Measurements from ENCODE around the gene CTRB2. TPM values are rescaled to one million over a fixed set of nuclear protein-coding genes. Genes with fewer than 3 reads are reported as not detected.
"Not testable (repeated sequence)": the region's sequence is repeated elsewhere in the genome, so short reads cannot be mapped to it uniquely, and the experiment has no call there.

The CTRB2 gene
- total RNA-seq, 1 experiment from 2014 or later = not detected

DNA sequence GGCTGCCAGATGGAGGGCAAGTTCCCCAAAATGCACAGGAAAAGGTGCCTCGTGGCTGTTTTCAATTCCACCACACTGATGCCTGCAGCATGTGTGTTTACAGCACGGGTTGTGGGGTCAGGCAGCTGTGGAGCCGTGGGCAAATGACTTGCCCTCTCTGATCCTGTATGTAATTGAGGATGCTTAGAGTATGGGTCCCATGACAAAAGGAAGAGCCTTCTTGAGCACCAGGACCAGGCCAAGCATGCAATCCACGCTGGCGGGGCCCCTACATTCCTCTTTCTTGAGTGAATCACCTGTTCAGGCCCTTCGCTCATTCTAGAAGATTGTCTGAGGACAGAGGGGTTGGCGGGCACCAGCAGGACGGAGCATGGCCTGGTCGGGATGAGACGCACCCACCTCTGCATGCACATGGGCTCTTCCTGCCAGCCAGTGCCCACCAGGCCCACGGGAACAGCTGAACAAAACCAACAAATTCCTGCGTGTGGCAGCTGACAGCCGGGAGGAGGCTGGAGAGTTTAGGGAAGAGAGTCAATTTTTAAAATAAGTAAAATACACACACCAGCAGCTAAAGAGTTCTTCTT is 1.4 kb upstream of the CTRB2 start:
- peak; percentile 52 for DNase-seq
- Histone ChIP-seq H3K36me3 (replicated peaks; ENCODE audit: control insufficient read depth, insufficient read depth, low read length) (no peaks in the 10 kb centered on the region), H3K4me3 (ENCODE audit: insufficient read depth, low read depth, low read length) (no peak overlapping the region), H3K27me3 (ENCODE audit: control insufficient read depth, insufficient read depth, low read length) (no peaks in the 10 kb centered on the region)

DNA sequence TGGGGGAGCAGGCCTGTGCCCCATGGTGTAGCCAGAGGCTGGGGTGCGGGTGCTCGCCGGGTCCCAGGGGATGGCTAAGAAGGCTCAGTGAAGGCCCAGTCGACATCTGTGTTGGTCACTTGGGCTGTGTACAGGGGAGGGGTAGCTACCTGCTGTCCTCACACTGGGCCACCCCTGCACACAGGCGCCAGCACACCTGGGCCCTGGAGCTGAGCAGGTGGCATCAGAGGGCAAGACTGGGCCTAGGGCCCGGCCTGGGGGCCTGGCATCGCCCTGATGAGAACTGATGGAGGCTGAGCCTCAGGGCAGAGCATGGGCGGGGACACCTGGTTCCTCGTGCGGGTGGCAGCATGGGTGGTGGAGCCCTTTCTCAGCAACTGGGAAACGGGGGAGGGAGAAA is 870 bp upstream of the CTRB2 start:
- H3K36me3 ChIP-seq (replicated peaks; ENCODE audit: control insufficient read depth, insufficient read depth, low read length) = no peaks in the 10 kb centered on the region
- H3K4me3 ChIP-seq (ENCODE audit: insufficient read depth, low read depth, low read length) = no peak overlapping the region
- DNase-seq = peak; percentile 48
- H3K27me3 ChIP-seq (ENCODE audit: control insufficient read depth, insufficient read depth, low read length) = no peaks in the 10 kb centered on the region

DNA sequence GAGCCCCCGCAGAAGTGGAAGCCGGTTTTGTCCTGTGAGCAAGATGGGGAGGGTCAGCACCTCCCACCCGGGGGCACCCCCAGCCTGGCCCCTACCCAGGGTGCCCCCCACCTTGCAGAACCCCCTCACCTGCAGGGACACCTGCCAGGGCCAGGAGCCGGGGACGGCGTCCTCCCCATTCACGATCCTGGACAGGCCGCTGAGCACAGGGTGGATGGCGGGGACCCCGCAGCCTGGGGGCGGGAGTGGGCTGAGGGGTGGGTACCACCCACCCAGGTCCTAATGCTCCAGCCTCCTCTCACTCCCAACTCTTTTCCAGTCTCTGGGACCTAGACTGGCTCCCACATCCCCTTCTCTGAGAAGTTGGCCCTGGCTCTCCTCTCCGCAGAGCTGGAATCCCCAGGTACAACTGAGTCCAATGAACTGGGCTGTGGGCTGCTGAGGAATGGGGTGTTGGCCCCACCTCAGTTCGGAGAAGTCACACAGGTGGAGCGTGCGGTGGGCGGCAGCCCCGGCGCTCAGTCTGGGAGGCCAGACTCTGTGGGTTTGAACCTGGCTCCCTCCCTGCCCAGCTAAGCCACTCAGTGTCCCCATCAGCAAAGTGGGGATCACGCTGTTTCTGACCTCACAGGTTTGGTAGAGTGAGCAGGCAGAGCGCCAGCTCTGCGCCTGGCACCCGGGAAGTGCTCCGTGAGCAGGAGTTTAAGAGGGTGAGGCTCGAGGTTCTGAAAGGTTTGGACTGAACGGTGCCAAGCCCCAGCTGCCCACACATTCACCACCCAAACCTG is 806 bp downstream of the CTRB2 start:
- H3K4me3 ChIP-seq (ENCODE audit: insufficient read depth, low read depth, low read length); H3K36me3 ChIP-seq (replicated peaks; ENCODE audit: control insufficient read depth, insufficient read depth, low read length); H3K27me3 ChIP-seq (ENCODE audit: control insufficient read depth, insufficient read depth, low read length): not testable (repeated sequence)
- peak; percentile 65 for DNase-seq

DNA sequence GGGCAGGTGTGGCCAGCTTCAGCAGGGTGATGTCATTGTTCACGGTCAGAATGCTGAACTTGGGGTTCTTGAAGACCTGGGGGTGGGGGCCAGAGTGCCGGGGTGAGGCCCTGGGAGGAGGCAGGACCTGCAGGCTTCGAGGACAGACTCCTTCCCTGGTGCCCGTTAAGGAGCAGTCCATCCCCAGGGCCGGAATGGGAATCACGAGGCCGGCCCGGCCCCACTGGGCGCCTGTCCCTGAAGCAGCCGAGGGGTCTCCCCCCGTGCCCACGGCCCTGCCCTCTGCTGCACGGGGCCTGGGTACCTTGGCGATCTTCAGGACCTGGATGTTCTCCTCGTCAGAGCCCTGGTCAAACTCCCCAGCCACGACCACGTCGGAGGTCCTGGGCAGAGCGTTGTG is 1.5 kb downstream of the CTRB2 start:
- not testable (repeated sequence) for H3K36me3 ChIP-seq (replicated peaks; ENCODE audit: control insufficient read depth, insufficient read depth, low read length)

DNA sequence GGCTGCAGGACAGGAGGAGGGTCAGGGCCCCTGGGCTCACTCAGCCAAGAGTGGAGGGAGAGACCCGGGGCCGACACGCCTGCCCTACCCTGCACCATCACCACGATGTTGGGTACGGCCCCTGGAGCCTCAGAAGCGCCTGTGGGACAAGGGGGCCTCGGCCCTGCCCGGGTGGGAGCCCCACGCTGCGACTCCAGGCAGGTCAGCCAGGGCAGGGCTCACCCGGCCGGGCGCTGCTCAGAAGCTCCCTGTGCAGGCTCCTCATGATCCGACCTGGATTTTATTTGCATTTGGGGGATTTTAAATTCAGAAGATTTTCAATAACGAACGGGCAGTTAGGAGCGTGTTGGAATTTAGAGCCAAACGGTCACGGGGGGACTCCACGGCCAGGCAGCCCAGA is 2.1 kb downstream of the CTRB2 start:
- not testable (repeated sequence) for H3K36me3 ChIP-seq (replicated peaks; ENCODE audit: control insufficient read depth, insufficient read depth, low read length)

More for the DNA sequence above, 1.5 kb downstream of the CTRB2 start:
- not testable (repeated sequence) for H3K27me3 ChIP-seq (ENCODE audit: control insufficient read depth, insufficient read depth, low read length); H3K4me3 ChIP-seq (ENCODE audit: insufficient read depth, low read depth, low read length); DNase-seq

DNA sequence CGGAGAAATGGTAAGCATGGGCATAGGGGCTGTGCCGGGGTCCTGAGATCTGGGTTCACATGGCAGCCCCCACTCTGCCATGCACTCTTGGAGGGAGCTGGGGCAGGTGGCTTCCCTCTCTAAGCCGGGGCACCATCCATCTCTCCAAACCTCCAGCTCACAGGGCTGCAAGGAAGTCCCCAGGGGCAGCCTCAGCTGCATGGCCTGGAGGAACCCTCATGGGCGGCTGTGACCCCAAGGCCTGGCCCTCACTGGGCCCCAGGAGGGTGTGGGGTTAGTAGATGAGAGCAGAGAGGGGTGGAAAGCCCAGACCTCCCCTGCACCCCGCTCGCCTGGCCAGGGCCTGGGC is 2.6 kb downstream of the CTRB2 start:
- Histone ChIP-seq H3K36me3 (replicated peaks; ENCODE audit: control insufficient read depth, insufficient read depth, low read length) (no peaks in the 10 kb centered on the region), H3K4me3 (ENCODE audit: insufficient read depth, low read depth, low read length) (no peak overlapping the region), H3K27me3 (ENCODE audit: control insufficient read depth, insufficient read depth, low read length) (no peaks in the 10 kb centered on the region)
- DNase-seq = no peak

More for the DNA sequence above, 2.1 kb downstream of the CTRB2 start:
- not testable (repeated sequence) for H3K27me3 ChIP-seq (ENCODE audit: control insufficient read depth, insufficient read depth, low read length); DNase-seq; H3K4me3 ChIP-seq (ENCODE audit: insufficient read depth, low read depth, low read length)

DNA sequence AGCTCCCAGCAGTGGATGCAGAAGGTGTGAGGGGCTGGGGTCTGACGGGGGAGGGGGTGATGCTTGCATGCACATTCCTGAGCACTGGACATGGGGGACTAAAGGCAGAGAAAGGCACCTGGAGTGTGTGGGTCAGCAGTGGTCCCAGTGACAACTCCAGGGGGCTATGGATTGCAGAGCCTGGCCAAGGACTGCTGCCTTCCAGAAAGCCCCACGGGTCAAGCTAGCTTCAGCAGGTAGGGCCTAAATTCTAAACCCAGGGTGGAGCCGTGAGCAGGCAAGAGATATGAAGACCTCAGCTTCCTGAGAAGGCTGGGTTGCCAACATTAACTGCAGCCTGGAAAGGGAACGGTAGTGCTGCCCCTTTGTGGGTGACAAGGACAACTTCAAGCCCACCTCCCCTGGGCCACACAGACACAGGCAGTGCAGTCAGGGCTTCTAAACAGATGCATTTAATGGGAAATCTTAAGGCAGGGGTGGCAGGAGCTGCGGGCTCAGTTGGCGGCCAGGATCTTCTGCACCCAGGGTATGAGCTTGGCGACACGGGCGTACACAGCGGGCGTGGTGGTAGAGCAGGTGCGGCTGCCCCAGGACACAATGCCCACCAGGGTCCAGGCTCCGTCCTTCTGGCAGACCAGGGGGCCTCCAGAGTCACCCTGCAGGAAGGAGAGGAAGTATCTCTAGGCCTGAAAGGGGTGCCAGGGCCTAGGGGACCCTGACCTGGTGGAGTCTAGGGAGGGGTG is 3.1 kb downstream of the CTRB2 start:
- Histone ChIP-seq H3K27me3 (ENCODE audit: control insufficient read depth, insufficient read depth, low read length) (no peaks in the 10 kb centered on the region), H3K36me3 (replicated peaks; ENCODE audit: control insufficient read depth, insufficient read depth, low read length) (no peaks in the 10 kb centered on the region), H3K4me3 (ENCODE audit: insufficient read depth, low read depth, low read length) (no peak overlapping the region)
- peak; percentile 69 for DNase-seq

DNA sequence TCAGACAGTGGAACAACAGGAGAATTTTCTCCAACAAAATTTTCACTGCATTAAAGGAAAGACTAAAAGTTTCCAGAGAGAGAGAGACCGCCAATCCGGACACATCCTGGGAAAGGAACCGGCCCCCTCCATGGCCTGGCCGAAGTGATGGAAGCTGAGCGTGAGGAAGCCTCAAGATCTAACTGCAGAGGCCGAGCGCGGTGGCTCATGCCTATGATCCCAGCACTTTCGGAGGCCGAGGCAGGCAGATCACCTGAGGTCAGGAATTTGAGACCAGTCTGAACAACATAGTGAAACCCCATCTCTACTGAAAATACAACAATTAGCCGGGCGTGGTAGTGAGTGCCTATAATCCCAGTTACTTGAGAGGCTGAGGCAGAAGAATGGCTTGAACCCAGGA is 3.9 kb downstream of the CTRB2 start:
- Histone ChIP-seq H3K27me3 (ENCODE audit: control insufficient read depth, insufficient read depth, low read length) (no peaks in the 10 kb centered on the region), H3K36me3 (replicated peaks; ENCODE audit: control insufficient read depth, insufficient read depth, low read length) (no peaks in the 10 kb centered on the region), H3K4me3 (ENCODE audit: insufficient read depth, low read depth, low read length) (no peak overlapping the region)
- DNase-seq = no peak

DNA sequence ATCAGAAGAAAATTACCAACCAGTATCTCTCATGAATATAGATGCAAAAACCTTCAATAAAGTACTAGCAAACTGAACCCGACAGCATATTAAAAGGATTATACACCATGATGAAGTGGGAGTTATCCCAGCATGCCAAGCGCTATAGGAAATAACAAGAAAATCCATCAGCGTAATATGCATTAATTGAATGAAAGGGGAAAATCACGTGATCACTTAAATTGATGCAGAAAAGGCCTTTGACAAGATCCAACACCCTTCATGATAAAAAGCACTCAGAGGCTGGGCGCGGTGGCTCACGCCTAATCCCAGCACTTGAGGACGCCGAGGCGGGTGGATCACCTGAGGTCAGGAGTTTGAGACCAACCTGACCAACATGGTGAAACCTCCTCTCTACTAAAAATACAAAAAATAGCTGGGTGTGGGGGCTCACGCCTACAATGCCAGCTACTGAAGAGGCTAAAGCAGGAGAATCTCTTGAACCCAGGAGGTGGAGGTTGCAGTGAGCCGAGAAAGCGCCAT is 4.8 kb downstream of the CTRB2 start:
- no peaks in the 10 kb centered on the region for H3K27me3 ChIP-seq (ENCODE audit: control insufficient read depth, insufficient read depth, low read length)
- DNase-seq = no peak
- H3K36me3 ChIP-seq (replicated peaks; ENCODE audit: control insufficient read depth, insufficient read depth, low read length) = no peaks in the 10 kb centered on the region
- H3K4me3 ChIP-seq (ENCODE audit: insufficient read depth, low read depth, low read length) = no peak overlapping the region

DNA sequence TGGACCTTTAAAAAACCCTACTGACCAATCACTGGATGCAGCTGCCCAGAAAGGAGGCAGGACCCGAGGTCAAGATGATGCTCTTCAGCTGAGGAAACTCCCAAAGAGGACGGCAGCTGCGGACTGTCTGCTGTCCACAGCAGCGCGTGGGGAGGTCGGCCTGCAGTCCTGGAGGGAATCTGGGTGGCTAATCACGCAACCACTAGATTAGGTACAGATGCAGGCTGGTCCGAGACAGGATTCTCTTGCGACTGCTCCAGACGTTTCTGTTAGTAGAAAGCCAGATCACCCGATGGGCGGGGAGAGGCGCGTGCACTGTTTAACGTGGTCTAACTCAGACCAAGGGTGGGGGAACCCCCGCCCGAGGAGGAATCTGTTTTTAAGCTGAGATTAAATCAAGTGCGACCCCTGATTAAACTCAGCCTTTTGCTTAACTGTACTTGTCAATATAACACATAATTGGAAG is 8.8 kb downstream of the CTRB2 start:
- Histone ChIP-seq H3K36me3 (replicated peaks; ENCODE audit: control insufficient read depth, insufficient read depth, low read length) (no peaks in the 10 kb centered on the region), H3K27me3 (ENCODE audit: control insufficient read depth, insufficient read depth, low read length) (no peaks in the 10 kb centered on the region), H3K4me3 (ENCODE audit: insufficient read depth, low read depth, low read length) (no peak overlapping the region)
- DNase-seq = peak; percentile 41

DNA sequence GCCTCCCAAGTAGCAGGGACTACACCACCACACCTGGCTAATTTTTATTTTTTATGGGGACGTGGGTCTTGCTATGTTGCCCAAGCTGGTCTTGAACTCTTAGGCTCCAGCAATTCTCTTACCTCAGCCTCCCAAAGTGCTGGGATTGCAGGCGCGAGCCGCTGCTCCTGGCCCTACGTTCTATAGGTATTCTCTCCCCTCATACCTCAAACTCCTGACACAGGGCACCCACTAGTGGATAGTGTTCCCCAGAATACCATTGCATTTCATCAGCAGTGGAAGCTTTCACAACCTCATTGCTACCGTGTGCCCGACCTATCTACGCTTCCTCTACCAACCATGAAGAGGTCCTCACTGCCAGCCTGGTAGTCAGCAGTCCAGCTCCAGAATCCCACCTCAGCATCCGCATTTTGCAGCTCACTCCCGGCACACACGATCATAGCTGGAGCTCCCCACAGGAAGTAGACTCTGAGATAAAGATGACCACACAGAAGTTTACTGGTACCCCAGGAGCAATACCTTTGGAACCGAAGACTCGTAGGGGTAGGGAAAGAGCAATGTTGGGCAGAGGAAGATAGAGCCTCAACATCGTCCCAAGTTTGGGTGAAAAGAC is 9.3 kb downstream of the CTRB2 start:
- H3K27me3 ChIP-seq (ENCODE audit: control insufficient read depth, insufficient read depth, low read length) = no peaks in the 10 kb centered on the region
- H3K36me3 ChIP-seq (replicated peaks; ENCODE audit: control insufficient read depth, insufficient read depth, low read length) = no peaks in the 10 kb centered on the region
- DNase-seq = no peak
- H3K4me3 ChIP-seq (ENCODE audit: insufficient read depth, low read depth, low read length) = no peak overlapping the region

DNA sequence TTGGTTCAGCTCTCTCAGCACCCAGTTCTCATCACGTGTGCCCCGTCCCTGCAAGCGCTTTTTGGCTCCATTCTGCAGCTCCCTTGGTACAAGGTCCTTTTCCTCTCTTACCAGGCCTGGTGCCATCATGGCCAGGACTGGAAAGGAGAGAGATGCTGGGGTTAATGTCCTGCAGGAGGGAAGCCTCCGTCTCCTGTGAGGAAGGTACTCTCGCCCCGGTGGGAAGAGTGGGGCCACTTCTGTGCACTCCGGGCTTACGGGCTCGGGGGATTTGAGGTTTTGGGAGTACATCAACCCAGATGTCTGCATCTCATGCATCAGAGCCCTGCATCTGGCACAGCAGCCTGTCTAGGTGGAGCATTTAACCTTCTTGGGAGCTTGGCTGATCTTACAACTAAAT is 10.1 kb downstream of the CTRB2 start:
- DNase-seq = no peak

DNA sequence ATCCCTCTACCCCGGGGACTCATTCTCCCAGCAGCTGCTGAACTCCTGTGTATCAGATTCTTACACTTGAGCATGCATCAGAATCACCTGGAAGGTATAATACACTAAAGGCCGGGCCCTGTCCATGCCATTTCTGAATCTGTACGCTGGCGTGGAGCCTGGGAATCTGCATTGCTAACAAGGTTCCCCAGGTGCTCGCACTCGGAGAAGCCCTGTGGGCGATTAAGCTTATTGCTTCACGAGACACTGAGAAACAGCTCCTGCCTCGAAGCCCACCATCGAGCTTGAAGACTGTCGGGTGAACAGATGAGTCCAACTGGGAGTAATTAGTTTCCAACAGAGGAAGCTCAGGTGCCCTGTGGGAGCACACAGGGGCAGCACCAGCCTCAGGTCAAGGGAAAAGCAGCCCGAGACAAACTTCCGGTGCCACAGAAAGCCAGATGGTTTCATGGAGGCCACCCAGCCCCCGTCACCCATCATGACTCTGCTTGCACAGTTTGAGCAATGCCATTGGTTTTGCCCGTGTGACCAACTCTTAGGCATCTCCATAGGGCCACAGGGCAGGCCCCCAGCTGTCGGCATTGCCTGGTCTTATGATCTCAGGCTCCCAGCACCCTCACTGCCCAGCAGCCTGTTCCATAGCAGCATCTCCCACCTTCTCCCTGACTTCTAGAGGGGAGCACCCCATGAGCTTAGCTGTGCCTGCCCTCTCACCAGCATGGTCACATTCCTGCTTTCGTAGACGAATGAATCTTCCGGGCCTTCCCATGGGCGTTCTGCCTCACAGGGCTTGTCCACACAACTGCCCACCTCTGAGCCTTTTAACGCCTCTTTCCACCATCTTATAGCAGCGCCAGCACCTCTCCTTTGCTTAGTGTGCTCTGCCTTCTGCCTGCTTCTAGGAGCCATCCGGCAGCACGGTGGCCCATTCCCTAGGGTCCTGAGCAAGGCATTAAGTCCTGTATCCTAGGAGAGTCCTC is 10.9 kb downstream of the CTRB2 start:
- no peak for DNase-seq
- H3K36me3 ChIP-seq (replicated peaks; ENCODE audit: control insufficient read depth, insufficient read depth, low read length) = no peaks in the 10 kb centered on the region
- no peaks in the 10 kb centered on the region for H3K27me3 ChIP-seq (ENCODE audit: control insufficient read depth, insufficient read depth, low read length)
- H3K4me3 ChIP-seq (ENCODE audit: insufficient read depth, low read depth, low read length) = no peak overlapping the region

More for the DNA sequence above, 10.1 kb downstream of the CTRB2 start:
- H3K36me3 ChIP-seq (replicated peaks; ENCODE audit: control insufficient read depth, insufficient read depth, low read length) = no peaks in the 10 kb centered on the region
- H3K4me3 ChIP-seq (ENCODE audit: insufficient read depth, low read depth, low read length) = no peak overlapping the region
- no peaks in the 10 kb centered on the region for H3K27me3 ChIP-seq (ENCODE audit: control insufficient read depth, insufficient read depth, low read length)

All from H7 (cell line).